Measurements from ENCODE around the gene RTN4RL1.

Gene RTN4RL1

GRCh38 chr17:1997927-1998742 lies 27.0 kb downstream of the RTN4RL1 start:
- DNase-seq (ENCODE audit: low spot score), result no peak
- no peak for TF ChIP-seq CTCF (IDR thresholded peaks at IDR 0.05; ENCODE audit: extremely low read depth, missing control alignments)

GRCh38 chr17:1997289-1997926 lies 27.7 kb downstream of the RTN4RL1 start:
- no peak for TF ChIP-seq CTCF (IDR thresholded peaks at IDR 0.05; ENCODE audit: extremely low read depth, missing control alignments)
- no peak for DNase-seq (ENCODE audit: low spot score)

GRCh38 chr17:1996800-1997288 lies 28.3 kb downstream of the RTN4RL1 start:
- no peak for DNase-seq (ENCODE audit: low spot score)
- no peak for TF ChIP-seq CTCF (IDR thresholded peaks at IDR 0.05; ENCODE audit: extremely low read depth, missing control alignments)

GRCh38 chr17:1995907-1996799 lies 29.0 kb downstream of the RTN4RL1 start:
- no peak for TF ChIP-seq CTCF (IDR thresholded peaks at IDR 0.05; ENCODE audit: extremely low read depth, missing control alignments)
- no peak for DNase-seq (ENCODE audit: low spot score)

- TF ChIP-seq CTCF (IDR thresholded peaks at IDR 0.05; ENCODE audit: extremely low read depth, missing control alignments), result no peak
- no peak for DNase-seq (ENCODE audit: low spot score)
These were observed 29.7 kb downstream of the RTN4RL1 start for GRCh38 chr17:1995321-1995892.

GRCh38 chr17:1994707-1995106 lies 30.4 kb downstream of the RTN4RL1 start:
- no peak for DNase-seq (ENCODE audit: low spot score)
- no peak for TF ChIP-seq CTCF (IDR thresholded peaks at IDR 0.05; ENCODE audit: extremely low read depth, missing control alignments)

All from GM20000 (cell line).